ENCODE data around the gene HECW1.
A peak's percentile ranks its signal among the peaks of the same experiment; 100 is the strongest.
"Not testable (repeated sequence)": the region's sequence is repeated elsewhere in the genome, so short reads cannot be mapped to it uniquely, and the experiment has no call there.

The HECW1 gene

DNA sequence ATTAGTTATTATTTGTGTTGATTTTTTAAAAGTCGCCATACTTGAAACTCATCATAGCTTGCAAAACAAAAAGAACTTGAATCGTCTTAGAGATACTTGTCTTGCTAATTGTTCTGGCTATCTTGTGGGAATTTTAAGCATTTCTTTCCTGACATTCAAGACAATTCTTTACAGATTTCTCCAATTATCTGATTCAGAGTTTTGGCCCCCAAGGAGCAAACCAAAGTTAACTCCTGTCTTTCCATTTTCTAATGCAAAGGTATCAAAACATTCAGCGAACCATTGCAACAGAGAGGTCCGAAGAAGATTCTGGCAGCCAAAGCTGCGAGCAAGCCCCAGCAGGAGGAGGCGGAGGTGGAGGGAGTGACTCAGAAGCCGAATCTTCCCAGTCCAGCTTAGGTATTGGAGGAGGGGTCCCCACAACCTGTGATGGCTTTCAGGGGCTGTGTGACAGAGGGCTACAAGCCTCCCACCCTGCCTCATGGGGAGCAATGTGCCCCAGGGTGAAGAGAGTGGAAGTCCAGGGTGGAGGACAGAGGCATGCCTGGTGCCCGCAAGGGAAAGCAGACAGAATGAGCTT, 351.0 kb downstream of the HECW1 start:
- no peak for DNase-seq
- in situ Hi-C loops (cut with HindIII; ENCODE audit: low pct_ligation_motif_present, low pct_unique_long_range_greater_than_20kb, low sequenced_read_pairs): no loop called here

DNA sequence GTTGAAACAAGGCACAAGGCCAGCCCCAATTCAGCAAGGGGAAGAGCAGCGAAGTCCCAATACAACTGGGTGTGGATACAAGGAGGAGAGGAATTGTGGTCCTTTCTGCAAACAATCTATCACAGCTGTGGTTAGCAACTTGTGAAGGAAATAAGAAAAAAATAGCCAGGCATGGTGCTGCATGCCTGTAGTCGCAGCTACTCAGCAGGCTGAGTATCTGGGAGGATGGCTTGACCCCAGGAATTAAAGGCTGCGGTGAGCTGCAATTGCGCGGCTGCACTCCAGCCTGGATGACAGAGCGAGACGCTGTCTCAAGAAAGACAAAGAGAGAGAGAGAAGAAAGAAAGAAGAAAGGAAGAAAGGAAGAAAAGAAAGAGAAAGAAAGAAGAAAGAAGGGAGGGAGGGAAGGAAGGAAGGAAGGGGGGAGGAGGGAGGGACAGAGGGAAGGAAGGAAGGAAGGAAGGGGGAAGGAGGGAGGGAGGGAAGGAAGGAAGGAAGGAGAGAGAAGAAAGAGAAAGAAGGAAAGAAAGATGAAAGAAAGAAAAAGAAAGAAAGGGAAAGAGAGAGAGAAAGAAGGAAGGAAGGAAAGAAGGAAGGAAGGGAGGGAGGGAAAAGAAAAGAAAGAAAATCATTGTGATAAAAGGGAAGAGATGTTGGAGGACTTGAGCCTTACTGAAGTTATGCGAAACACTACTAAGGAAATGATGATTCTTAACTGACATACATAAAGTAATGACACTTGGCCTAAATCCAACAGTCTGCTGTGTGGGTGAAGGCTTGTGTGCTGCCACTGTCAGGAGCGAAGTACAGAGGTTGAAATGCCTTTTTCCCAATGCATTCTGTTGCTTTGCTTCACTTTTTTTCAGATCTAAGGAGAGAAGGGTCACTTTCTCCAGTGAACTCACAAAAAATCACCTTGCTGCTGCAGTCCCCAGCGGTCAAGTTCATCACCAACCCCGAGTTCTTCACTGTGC, 353.4 kb downstream of the HECW1 start:
- DNase-seq: no peak

GRCh38 chr7:43467406-43467805, 355.0 kb downstream of the HECW1 start:
- no peak for DNase-seq
- in situ Hi-C loops (cut with HindIII; ENCODE audit: low pct_ligation_motif_present, low pct_unique_long_range_greater_than_20kb, low sequenced_read_pairs): no loop called here

More for the DNA sequence above, 353.4 kb downstream of the HECW1 start:
- in situ Hi-C loops (cut with HindIII; ENCODE audit: low pct_ligation_motif_present, low pct_unique_long_range_greater_than_20kb, low sequenced_read_pairs): no loop called here

DNA sequence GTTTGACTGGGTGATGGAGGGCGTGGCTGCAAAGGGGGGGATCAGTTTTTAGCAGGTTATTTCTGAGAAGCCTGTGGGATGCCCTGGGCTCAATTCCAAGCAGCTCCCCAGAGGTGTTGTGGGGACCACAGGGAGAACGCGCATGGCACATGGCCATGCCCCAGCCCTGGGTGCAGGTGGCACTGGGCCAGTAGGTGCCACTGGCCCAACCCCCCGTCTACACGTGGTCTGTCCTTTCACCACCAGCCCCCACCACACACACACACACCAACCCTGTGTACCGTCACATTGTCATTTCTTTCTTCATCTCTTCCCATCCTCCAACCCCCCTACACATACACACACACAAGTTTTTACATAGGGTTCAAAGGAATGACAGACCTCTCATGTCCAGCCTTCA, 355.4 kb downstream of the HECW1 start:
- in situ Hi-C loops (cut with HindIII; ENCODE audit: low pct_ligation_motif_present, low pct_unique_long_range_greater_than_20kb, low sequenced_read_pairs): no loop called here
- DNase-seq: no peak

GRCh38 chr7:43469051-43469450, 356.6 kb downstream of the HECW1 start:
- no peak for DNase-seq
- in situ Hi-C loops (cut with HindIII; ENCODE audit: low pct_ligation_motif_present, low pct_unique_long_range_greater_than_20kb, low sequenced_read_pairs): no loop called here

DNA sequence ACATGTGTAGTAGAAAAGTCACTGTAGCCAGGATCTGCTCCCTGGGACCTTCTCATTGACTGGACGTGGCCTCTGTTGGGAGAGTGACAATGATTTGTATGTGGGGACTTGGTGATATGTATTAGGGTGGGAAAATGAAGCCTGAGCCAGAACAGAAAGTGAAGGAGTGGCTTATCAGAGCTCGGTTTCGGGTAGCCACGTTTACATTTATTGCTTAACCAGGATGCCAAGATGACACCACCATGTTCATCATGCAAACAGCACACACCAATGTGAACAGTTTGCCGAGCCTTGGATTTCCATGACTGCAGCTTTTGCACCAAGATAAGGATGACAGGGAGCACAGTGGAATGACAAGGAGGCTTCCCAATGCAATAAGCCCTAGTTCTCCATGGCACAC, 357.7 kb downstream of the HECW1 start:
- in situ Hi-C loops (cut with HindIII; ENCODE audit: low pct_ligation_motif_present, low pct_unique_long_range_greater_than_20kb, low sequenced_read_pairs): no loop called here
- no peak for DNase-seq

GRCh38 chr7:43475983-43476382, 363.5 kb downstream of the HECW1 start:
- in situ Hi-C loops (cut with HindIII; ENCODE audit: low pct_ligation_motif_present, low pct_unique_long_range_greater_than_20kb, low sequenced_read_pairs): no loop called here
- DNase-seq: no peak

GRCh38 chr7:43476896-43477295, 364.4 kb downstream of the HECW1 start:
- in situ Hi-C loops (cut with HindIII; ENCODE audit: low pct_ligation_motif_present, low pct_unique_long_range_greater_than_20kb, low sequenced_read_pairs): no loop called here
- DNase-seq: no peak

DNA sequence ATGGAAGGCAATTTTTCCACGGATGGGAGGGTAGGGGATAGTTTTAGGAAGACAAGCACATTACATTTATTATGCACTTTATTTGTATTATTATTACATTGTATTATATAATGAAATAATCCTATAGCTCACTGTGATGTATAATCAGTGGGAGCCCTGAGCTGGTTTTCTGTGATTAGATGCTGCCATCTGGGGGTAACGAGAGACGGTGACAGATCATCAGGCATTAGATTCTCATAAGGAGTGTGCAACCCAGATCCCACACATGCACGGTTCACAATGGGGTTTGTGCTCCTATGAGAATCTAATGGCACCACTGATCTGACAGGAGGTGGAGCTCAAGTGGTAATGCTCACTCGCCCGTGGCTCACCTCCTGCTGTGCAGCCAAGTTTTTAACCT, 366.6 kb downstream of the HECW1 start:
- in situ Hi-C loops (cut with HindIII; ENCODE audit: low pct_ligation_motif_present, low pct_unique_long_range_greater_than_20kb, low sequenced_read_pairs): no loop called here
- no peak for DNase-seq

- in situ Hi-C loops (cut with HindIII; ENCODE audit: low pct_ligation_motif_present, low pct_unique_long_range_greater_than_20kb, low sequenced_read_pairs): no loop called here
Measured at GRCh38 chr7:43479543-43479942, 367.1 kb downstream of the HECW1 start.

GRCh38 chr7:43480581-43480980, 368.1 kb downstream of the HECW1 start:
- no peak for DNase-seq
- in situ Hi-C loops (cut with HindIII; ENCODE audit: low pct_ligation_motif_present, low pct_unique_long_range_greater_than_20kb, low sequenced_read_pairs): no loop called here

More at GRCh38 chr7:43479543-43479942, 367.1 kb downstream of the HECW1 start:
- no peak for DNase-seq

DNA sequence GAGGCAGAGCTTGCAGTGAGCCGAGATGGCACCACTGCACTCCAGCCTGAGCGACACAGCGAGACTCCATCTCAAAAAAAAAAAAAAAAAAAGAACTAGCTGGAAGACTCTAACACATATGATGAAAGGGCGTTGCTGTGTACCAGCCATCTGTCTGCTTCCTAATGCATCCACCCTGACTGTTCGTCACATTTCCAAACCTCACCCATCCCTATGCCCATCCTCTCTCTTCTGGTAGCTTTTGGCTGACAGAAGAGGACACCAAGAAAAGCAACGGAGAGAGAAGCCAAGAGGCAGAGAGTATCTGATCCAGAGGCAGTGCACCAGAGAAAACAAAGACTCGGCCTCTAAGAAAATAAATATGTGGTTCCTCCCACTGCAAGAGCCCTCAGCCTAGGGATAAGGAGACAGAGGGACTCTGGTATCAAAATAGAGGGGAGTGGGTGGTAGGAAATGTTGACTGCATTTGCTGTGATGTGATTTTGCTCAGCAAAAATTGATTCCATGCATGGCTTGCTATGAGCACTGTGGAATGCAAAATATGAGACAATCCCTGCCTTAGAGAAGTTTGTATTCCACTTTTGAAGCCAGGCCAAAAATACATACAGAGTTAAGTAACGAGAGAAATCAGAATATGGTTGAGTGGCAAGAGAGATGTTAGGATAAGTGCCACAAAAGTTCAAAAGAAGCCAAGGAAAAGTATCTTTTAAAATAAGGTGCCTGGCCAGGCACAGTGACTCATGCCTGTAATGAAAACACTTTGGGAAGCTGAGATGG, 369.6 kb downstream of the HECW1 start:
- in situ Hi-C loops (cut with HindIII; ENCODE audit: low pct_ligation_motif_present, low pct_unique_long_range_greater_than_20kb, low sequenced_read_pairs): no loop called here
- DNase-seq: peak; percentile 60

DNA sequence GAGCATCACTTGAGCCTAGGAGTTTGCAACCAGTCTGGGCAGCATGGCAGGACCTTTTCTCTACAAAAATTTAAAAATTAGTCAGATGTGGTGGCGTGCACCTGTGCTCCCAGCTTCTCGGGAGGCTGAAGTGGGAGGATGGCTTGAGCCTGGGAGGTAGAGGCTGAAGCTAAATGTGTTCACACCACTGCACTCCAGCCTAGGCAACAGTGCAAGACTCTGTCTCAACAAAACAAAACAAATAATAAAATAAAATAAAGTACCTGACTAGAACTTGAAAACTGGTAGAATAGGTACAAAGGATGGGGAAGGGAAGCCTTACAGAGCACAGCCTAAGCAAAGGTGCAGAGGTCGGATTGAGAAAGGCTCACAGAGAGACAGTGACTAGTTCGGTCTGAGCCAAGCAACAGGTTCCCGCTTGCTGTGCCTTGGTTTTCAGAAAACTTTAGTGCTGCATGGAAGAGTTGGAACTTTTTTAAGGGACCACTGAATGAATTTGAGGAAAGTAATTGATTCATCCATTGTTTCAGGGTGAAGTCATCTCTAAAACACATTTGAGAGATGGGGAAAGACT, 370.3 kb downstream of the HECW1 start:
- DNase-seq: no peak

GRCh38 chr7:43484678-43485395, 372.4 kb downstream of the HECW1 start:
- in situ Hi-C loops (cut with HindIII; ENCODE audit: low pct_ligation_motif_present, low pct_unique_long_range_greater_than_20kb, low sequenced_read_pairs): no loop called here
- DNase-seq: no peak

More for the DNA sequence above, 370.3 kb downstream of the HECW1 start:
- in situ Hi-C loops (cut with HindIII; ENCODE audit: low pct_ligation_motif_present, low pct_unique_long_range_greater_than_20kb, low sequenced_read_pairs): no loop called here

- in situ Hi-C loops (cut with HindIII; ENCODE audit: low pct_ligation_motif_present, low pct_unique_long_range_greater_than_20kb, low sequenced_read_pairs): no loop called here
- DNase-seq: no peak
Measured at GRCh38 chr7:43485580-43485979, 373.1 kb downstream of the HECW1 start.

DNA sequence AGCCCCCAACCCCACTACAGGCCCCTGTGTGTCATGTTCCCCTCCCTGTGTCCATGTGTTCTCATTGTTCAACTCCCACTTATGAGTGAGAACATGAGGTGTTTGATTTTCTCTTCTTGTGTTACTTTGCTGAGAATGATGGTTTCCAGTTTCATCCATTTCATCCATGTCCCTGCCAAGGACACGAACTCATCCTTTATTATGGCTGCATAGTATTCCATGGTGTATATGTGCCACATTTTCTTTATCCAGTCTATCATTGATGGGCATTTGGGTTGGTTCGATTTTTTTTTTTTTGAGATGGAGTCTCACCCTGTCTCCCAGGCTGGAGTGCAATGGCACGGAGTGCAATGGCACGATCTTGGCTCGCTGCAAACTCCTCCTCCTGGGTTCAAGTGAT, 373.6 kb downstream of the HECW1 start:
- in situ Hi-C loops (cut with HindIII; ENCODE audit: low pct_ligation_motif_present, low pct_unique_long_range_greater_than_20kb, low sequenced_read_pairs): not testable (repeated sequence)

DNA sequence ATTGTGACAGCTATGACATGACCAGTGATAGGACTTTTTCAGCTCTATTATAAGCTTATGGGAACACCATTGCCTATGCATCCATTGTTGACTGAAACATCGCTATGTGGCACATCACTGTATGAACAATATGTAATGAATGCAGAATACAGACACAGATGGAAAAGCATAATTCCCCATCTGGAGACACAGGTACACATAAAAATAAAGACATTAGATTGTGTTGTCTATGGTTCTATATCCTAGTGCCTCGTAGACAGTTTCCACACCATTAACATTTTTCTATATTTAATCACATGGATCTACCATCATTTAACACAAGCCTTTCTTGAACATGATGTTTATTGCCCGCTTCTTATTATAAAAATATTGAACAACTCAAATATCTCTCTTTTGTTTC, 374.2 kb downstream of the HECW1 start:
- in situ Hi-C loops (cut with HindIII; ENCODE audit: low pct_ligation_motif_present, low pct_unique_long_range_greater_than_20kb, low sequenced_read_pairs): no loop called here
- no peak for DNase-seq

More for the DNA sequence above, 373.6 kb downstream of the HECW1 start:
- not testable (repeated sequence) for DNase-seq

GRCh38 chr7:43487731-43488073, 375.3 kb downstream of the HECW1 start:
- no peak for DNase-seq
- in situ Hi-C loops (cut with HindIII; ENCODE audit: low pct_ligation_motif_present, low pct_unique_long_range_greater_than_20kb, low sequenced_read_pairs): no loop called here
